HEK293T (cell line): ENCODE measurements around the gene ABCA4.

Source experiments
- CTCF ChIA-PET: fragments of 350-600 bp; formaldehyde crosslinking; extraction: SDS; loops from one replicate; lab custom pipeline; 2021; ENCODE audit warnings: antibody characterized with exemption, inconsistent platforms; lab: Yijun Ruan, JAX
- POLR2A ChIA-PET: fragments of 350-600 bp; formaldehyde crosslinking; extraction: SDS; loops from one replicate; lab custom pipeline; 2020; ENCODE audit warnings: antibody characterized with exemption, inconsistent platforms; lab: Yijun Ruan, JAX
- DNase-seq: peaks from one replicate; pipeline ENCODE4 v3.0.0; 2012; ENCODE audit warnings: mixed read lengths; ENCODE audit errors: extremely low spot score
- ARNT ChIP-seq: fragments of 450-650 bp; IDR thresholded peaks from 2 replicates; pipeline ENCODE4 v1.6.1; 2017; ENCODE audit warnings: mild to moderate bottlenecking
- BHLHE40 ChIP-seq: fragments of 450-650 bp; IDR thresholded peaks from 2 replicates; pipeline ENCODE4 v1.6.1; 2016; ENCODE audit warnings: mild to moderate bottlenecking, moderate library complexity, borderline replicate concordance
- CTBP1 ChIP-seq: fragments of 450-650 bp; IDR thresholded peaks from 2 replicates; pipeline ENCODE4 v1.6.1; 2016; ENCODE audit warnings: borderline replicate concordance
- ELF4 ChIP-seq: fragments of 450-650 bp; IDR thresholded peaks from 2 replicates; pipeline ENCODE4 v1.6.1; 2017; ENCODE audit warnings: antibody characterized with exemption
- FOXA1 ChIP-seq: fragments of 450-650 bp; IDR thresholded peaks from 2 replicates; pipeline ENCODE4 v1.6.1; 2016; ENCODE audit warnings: mild to moderate bottlenecking
- FOXK2 ChIP-seq: fragments of 450-650 bp; IDR thresholded peaks from 2 replicates; pipeline ENCODE4 v1.6.1; 2016; ENCODE audit warnings: mild to moderate bottlenecking
- FOXM1 ChIP-seq: fragments of 450-650 bp; IDR thresholded peaks from 2 replicates; pipeline ENCODE4 v1.6.1; 2017; ENCODE audit warnings: mild to moderate bottlenecking, borderline replicate concordance
- HDGF ChIP-seq: fragments of 450-650 bp; IDR thresholded peaks from 2 replicates; pipeline ENCODE4 v1.6.1; 2017; ENCODE audit warnings: antibody characterized with exemption, borderline replicate concordance
- L3MBTL2 ChIP-seq: fragments of 450-650 bp; conservative IDR thresholded peaks from 2 replicates; pipeline ENCODE4 v1.6.1; 2016; ENCODE audit warnings: mild to moderate bottlenecking
- LEF1 ChIP-seq: fragments of 450-650 bp; IDR thresholded peaks from 2 replicates; pipeline ENCODE4 v1.6.1; 2017; ENCODE audit warnings: mild to moderate bottlenecking, borderline replicate concordance
- NFRKB ChIP-seq: fragments of 450-650 bp; IDR thresholded peaks from 2 replicates; pipeline ENCODE4 v1.6.1; 2016; ENCODE audit warnings: mild to moderate bottlenecking, moderate library complexity
- PKNOX1 ChIP-seq: fragments of 450-650 bp; IDR thresholded peaks from 2 replicates; pipeline ENCODE4 v1.6.1; 2016
- SP1 ChIP-seq: fragments of 450-650 bp; IDR thresholded peaks from 2 replicates; pipeline ENCODE4 v1.6.1; 2017
- SUZ12 ChIP-seq: fragments of 450-650 bp; IDR thresholded peaks from 2 replicates; pipeline ENCODE4 v1.6.1; 2016; ENCODE audit warnings: mild to moderate bottlenecking
- TARDBP ChIP-seq: fragments of 450-650 bp; IDR thresholded peaks from 2 replicates; pipeline ENCODE4 v1.6.1; 2016
- ZNF384 ChIP-seq: fragments of 450-650 bp; IDR thresholded peaks from 2 replicates; pipeline ENCODE4 v1.6.1; 2016

The ABCA4 gene

GRCh38 chr1:94087193-94087592 lies 33.8 kb downstream of the ABCA4 start:
- ChIA-PET CTCF (interaction anchor here (0.9 kb wide), 1 partner anchor 14 kb away, joined by 3 read pairs; no protein-coding TSS in a partner anchor), POLR2A (no interaction called here)
- DNase-seq, result no peak
- TF ChIP-seq TARDBP (no peak), NFRKB (no peak), ARNT (no peak), CTBP1 (no peak), ZNF384 (no peak), FOXM1 (no peak), L3MBTL2 (no peak), HDGF (no peak), LEF1 (no peak), SP1 (no peak), FOXA1 (no peak), SUZ12 (no peak), ELF4 (no peak), PKNOX1 (no peak), FOXK2 (no peak), BHLHE40 (no peak)

- ChIA-PET POLR2A (no interaction called here), CTCF (no interaction called here)
- no peak for DNase-seq
- TF ChIP-seq ARNT, result no peak
- no peak for TF ChIP-seq ELF4
- TF ChIP-seq BHLHE40, result no peak
- no peak for TF ChIP-seq PKNOX1
- no peak for TF ChIP-seq FOXA1
- no peak for TF ChIP-seq NFRKB
- no peak for TF ChIP-seq ZNF384
- no peak for TF ChIP-seq TARDBP
- TF ChIP-seq CTBP1, result no peak
Measured at GRCh38 chr1:94084547-94084946, 36.4 kb downstream of the ABCA4 start.

- ChIA-PET POLR2A (no interaction called here), CTCF (no interaction called here)
- TF ChIP-seq SUZ12 (no peak), FOXM1 (no peak), PKNOX1 (no peak), CTBP1 (no peak), L3MBTL2 (no peak), FOXK2 (no peak), ELF4 (no peak), SP1 (no peak), ARNT (no peak), FOXA1 (no peak), TARDBP (no peak), NFRKB (no peak), ZNF384 (no peak), LEF1 (no peak), HDGF (no peak), BHLHE40 (no peak)
- no peak for DNase-seq
Measured at GRCh38 chr1:94084085-94084484, 36.9 kb downstream of the ABCA4 start.

GRCh38 chr1:94083681-94084080 lies 37.3 kb downstream of the ABCA4 start:
- TF ChIP-seq ARNT (no peak), SUZ12 (no peak), TARDBP (no peak), PKNOX1 (no peak), BHLHE40 (no peak), FOXM1 (no peak), SP1 (no peak), CTBP1 (no peak), LEF1 (no peak), FOXA1 (no peak), HDGF (no peak), FOXK2 (no peak), L3MBTL2 (no peak), NFRKB (no peak), ZNF384 (no peak), ELF4 (no peak)
- CTCF ChIA-PET, result no interaction called here
- no peak for DNase-seq
- POLR2A ChIA-PET, result no interaction called here

- TF ChIP-seq L3MBTL2 (no peak), PKNOX1 (no peak), CTBP1 (no peak), NFRKB (no peak), HDGF (no peak), SP1 (no peak), SUZ12 (no peak)
- ChIA-PET CTCF (no interaction called here), POLR2A (no interaction called here)
- DNase-seq, result no peak
Measured at GRCh38 chr1:94081566-94082344, 39.2 kb downstream of the ABCA4 start.
